ENCODE results near the gene IL2. TPM values are rescaled to one million over a fixed set of nuclear protein-coding genes. Genes with fewer than 3 reads are reported as not detected.

The IL2 gene
- total and polyA plus RNA-seq, 7 experiments from 2014 or later = 3.3 TPM; not detected in 6

GRCh38 chr4:122412547-122412946, 44.0 kb downstream of the IL2 start:
- no peaks in the 10 kb centered on the region for H3K36me3 ChIP-seq (ENCODE audit: control insufficient read depth in 2 of 3, insufficient read depth in 3 of 3, low read length in 3 of 3)
- ChIA-PET CTCF (no interaction called here), POLR2A (no interaction called here)
- H3K9me3 ChIP-seq (ENCODE audit: control insufficient read depth in 2 of 3, low read length in 3 of 3) = no peaks in the 10 kb centered on the region
- H3K4me3 Mint-ChIP-seq = no peak overlapping the region
- H3K9me3 Mint-ChIP-seq = no peaks in the 10 kb centered on the region
- H3K36me3 Mint-ChIP-seq = no peaks in the 10 kb centered on the region
- intact Hi-C loops (cut with micrococcal nuclease) = no loop called here
- H3K27ac ChIP-seq (ENCODE audit: low read depth, low read length) = no peak overlapping the region
- H3K4me1 ChIP-seq (ENCODE audit: control insufficient read depth in 2 of 2, insufficient read depth in 2 of 2, low read length in 2 of 2) = no peaks in the 10 kb centered on the region
- no peak overlapping the region for H3K27ac Mint-ChIP-seq
- DNase-seq = no peak
- H3K4me1 Mint-ChIP-seq = no peaks in the 10 kb centered on the region
- no peak overlapping the region for H3K4me3 ChIP-seq (ENCODE audit: low read length)
- H3K27me3 Mint-ChIP-seq = peaks cover 0 to 4% (median 0%) of the 10 kb centered on the region in 5 donors
- no peak for ATAC-seq
- H3K27me3 ChIP-seq (ENCODE audit: control insufficient read depth in 2 of 2, insufficient read depth in 2 of 2, low read length in 2 of 2) = no peaks in the 10 kb centered on the region

DNA sequence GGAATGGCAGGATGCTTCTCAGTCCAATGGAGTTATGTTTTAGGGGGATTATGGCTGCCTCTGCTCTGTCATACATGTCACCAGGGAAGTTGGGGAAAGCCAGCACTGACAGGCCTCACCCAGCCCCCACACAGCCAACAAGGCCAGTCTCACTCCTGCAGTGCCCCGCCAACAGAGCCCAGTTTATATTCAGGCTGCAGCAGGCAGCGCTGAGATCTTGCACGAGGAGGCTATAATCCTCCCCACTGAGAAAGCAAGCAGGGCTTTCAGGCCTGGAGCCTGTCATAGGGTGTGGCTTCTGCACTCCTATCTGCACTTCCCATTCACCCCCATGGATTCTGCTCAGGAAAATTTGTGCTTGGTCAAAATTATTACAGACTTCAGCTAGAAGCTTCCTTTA, 52.7 kb downstream of the IL2 start:
- Histone ChIP-seq H3K9me3 (ENCODE audit: control insufficient read depth in 2 of 3, low read length in 3 of 3) (no peaks in the 10 kb centered on the region), H3K36me3 (ENCODE audit: control insufficient read depth in 2 of 3, insufficient read depth in 3 of 3, low read length in 3 of 3) (no peaks in the 10 kb centered on the region), H3K4me3 (ENCODE audit: low read length) (no peak overlapping the region), H3K4me1 (ENCODE audit: control insufficient read depth in 2 of 2, insufficient read depth in 2 of 2, low read length in 2 of 2) (no peaks in the 10 kb centered on the region), H3K27me3 (ENCODE audit: control insufficient read depth in 2 of 2, insufficient read depth in 2 of 2, low read length in 2 of 2) (no peaks in the 10 kb centered on the region), H3K27ac (ENCODE audit: low read depth, low read length) (no peak overlapping the region)
- ChIA-PET CTCF (no interaction called here), POLR2A (no interaction called here)
- ATAC-seq (no peak), DNase-seq (no peak)
- Mint-ChIP-seq H3K36me3 (no peaks in the 10 kb centered on the region), H3K27me3 (peaks cover 0 to 13% (median 4%) of the 10 kb centered on the region in 5 donors), H3K4me3 (no peak overlapping the region), H3K27ac (no peak overlapping the region), H3K9me3 (peaks cover 0 to 7% (median 0%) of the 10 kb centered on the region in 11 donors), H3K4me1 (no peaks in the 10 kb centered on the region)
- intact Hi-C loops (cut with micrococcal nuclease) = no loop called here

Other genes with a start within 250 kb of the IL2 start
- gene ADAD1, start 77.7 kb downstream of the IL2 start, total RNA-seq = not detected
- gene ADAD1, start 77.7 kb downstream of the IL2 start, polyA plus RNA-seq = not detected
- 1 to 10 TPM in 1 of 5 experiments, not detected in 4; 7.3 TPM for gene IL21, start 164.3 kb upstream of the IL2 start, total RNA-seq
- gene IL21, start 164.3 kb upstream of the IL2 start, polyA plus RNA-seq = not detected

All from naive thymus-derived CD4-positive, alpha-beta T cell (primary cell).